SU-DHL-6 (cell line): ENCODE data around the gene B9D2.

ENCODE experiments used
- EZH2phosphoT487 ChIP-seq: fragments of 200-600 bp; sonication (generic), shearing (Covaris generic); conservative IDR thresholded peaks from 2 replicates; pipeline ENCODE4 v1.6.1; 2018; ENCODE audit warnings: mild to moderate bottlenecking, antibody characterized with exemption, low read length, moderate library complexity, mixed read lengths
- TF ChIP-seq, protein P1 (sequence below): fragments of 200-600 bp; sonication (generic); IDR thresholded peaks from one replicate; pipeline ENCODE4 v1.5.1; 2017; ENCODE audit warnings: antibody characterized with exemption, mild to moderate bottlenecking, low read length, moderate library complexity; ENCODE audit not compliant: insufficient read depth, poor library complexity, severe bottlenecking

DNA sequence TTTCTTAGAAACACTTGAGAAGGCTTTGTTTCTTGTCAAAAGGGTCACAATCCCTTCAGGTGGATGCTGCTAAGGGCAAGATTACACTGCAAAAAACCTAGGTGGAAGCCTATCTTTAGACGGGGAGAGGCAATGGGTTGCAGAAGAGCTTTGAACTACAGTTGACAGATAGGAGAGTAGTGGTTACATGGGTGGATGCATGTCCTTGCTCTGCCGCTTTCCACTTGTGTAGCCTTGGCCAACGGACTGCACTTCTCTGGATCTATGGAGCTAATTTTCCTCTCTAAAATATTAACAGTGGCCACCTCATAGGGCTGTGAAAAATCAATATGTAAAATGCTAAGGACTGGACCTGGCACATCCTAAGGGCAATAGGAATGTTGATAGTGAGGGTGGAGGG, 34.6 kb upstream of the B9D2 start:
- TF ChIP-seq, protein P1, sequence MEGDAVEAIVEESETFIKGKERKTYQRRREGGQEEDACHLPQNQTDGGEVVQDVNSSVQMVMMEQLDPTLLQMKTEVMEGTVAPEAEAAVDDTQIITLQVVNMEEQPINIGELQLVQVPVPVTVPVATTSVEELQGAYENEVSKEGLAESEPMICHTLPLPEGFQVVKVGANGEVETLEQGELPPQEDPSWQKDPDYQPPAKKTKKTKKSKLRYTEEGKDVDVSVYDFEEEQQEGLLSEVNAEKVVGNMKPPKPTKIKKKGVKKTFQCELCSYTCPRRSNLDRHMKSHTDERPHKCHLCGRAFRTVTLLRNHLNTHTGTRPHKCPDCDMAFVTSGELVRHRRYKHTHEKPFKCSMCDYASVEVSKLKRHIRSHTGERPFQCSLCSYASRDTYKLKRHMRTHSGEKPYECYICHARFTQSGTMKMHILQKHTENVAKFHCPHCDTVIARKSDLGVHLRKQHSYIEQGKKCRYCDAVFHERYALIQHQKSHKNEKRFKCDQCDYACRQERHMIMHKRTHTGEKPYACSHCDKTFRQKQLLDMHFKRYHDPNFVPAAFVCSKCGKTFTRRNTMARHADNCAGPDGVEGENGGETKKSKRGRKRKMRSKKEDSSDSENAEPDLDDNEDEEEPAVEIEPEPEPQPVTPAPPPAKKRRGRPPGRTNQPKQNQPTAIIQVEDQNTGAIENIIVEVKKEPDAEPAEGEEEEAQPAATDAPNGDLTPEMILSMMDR = no peak
- no peak for TF ChIP-seq EZH2phosphoT487
